CD4-positive, alpha-beta T cell (primary cell): ENCODE data around the gene OLFM2. TPM values are rescaled to one million over a fixed set of nuclear protein-coding genes. Genes with fewer than 3 reads are reported as not detected.
"Not testable (repeated sequence)": the region's sequence is repeated elsewhere in the genome, so short reads cannot be mapped to it uniquely, and the experiment has no call there.

ENCODE experiments used
- ATAC-seq: fragments of 200-7000 bp; cut with Tn5 transposase; one replicate; pipeline ENCODE4 v1.10.0; 2022; ENCODE audit warnings: mild to moderate bottlenecking; ENCODE audit not compliant: poor library complexity
- CTCF ChIA-PET: fragments of 350-600 bp; sonication (Branson Sonifier 250); formaldehyde crosslinking; loops from one replicate; lab custom pipeline; 2021; ENCODE audit warnings: antibody characterized with exemption, inconsistent platforms; lab: Charles Lee
- POLR2A ChIA-PET: fragments of 350-600 bp; sonication (Branson Sonifier 250); formaldehyde crosslinking; loops from one replicate; lab custom pipeline; 2021; ENCODE audit warnings: antibody characterized with exemption, inconsistent platforms; lab: Charles Lee
- DNase-seq, 14 experiments: peaks; one replicate each; pipeline ENCODE4 v3.0.0-alpha.2; 2013 to 2020; ENCODE audit warnings: mixed read lengths in 2 of 14
- H3K27ac ChIP-seq, 2 donors: one replicate each; pipeline versions ENCODE4 v1.5.1 to v1.7.0; 2013; ENCODE audit warnings: low read length in 2 of 2, low read depth in 1 of 2, mild to moderate bottlenecking in 1 of 2
- H3K27me3 ChIP-seq, 2 experiments: 1 replicate in 1 of 2; 2 replicates in 1 of 2; pipeline versions ENCODE4 v1.6.1 to v1.7.0; 2013; ENCODE audit warnings: low read length in 2 of 2, control low read depth in 1 of 2, mild to moderate bottlenecking in 1 of 2, moderate library complexity in 1 of 2; ENCODE audit not compliant: insufficient read depth in 2 of 2, control insufficient read depth in 1 of 2
- H3K36me3 ChIP-seq: one replicate; pipeline ENCODE4 v1.6.1; 2013; ENCODE audit warnings: low read length, control low read depth; ENCODE audit not compliant: insufficient read depth
- H3K4me1 ChIP-seq: one replicate; pipeline ENCODE4 v1.6.1; 2013; ENCODE audit warnings: low read length, control low read depth; ENCODE audit not compliant: insufficient read depth
- H3K4me3 ChIP-seq: one replicate; pipeline ENCODE4 v1.5.1; 2013; ENCODE audit warnings: mild to moderate bottlenecking, low read length, moderate library complexity
- H3K9me3 ChIP-seq, 2 experiments: 1 replicate in 1 of 2; 2 replicates in 1 of 2; pipeline versions ENCODE4 v1.6.1 to v1.7.0; 2013; ENCODE audit warnings: low read length in 2 of 2, mild to moderate bottlenecking in 2 of 2, control low read depth in 1 of 2, moderate library complexity in 1 of 2; ENCODE audit not compliant: control insufficient read depth in 1 of 2, insufficient read depth in 1 of 2
- H3K27ac Mint-ChIP-seq: one replicate; pipeline ENCODE4 v1.8.0; 2020; ENCODE audit warnings: mixed read lengths
- H3K27me3 Mint-ChIP-seq: one replicate; pipeline ENCODE4 v1.8.0; 2021; ENCODE audit warnings: mixed read lengths
- H3K36me3 Mint-ChIP-seq: one replicate; pipeline ENCODE4 v1.8.0; 2021; ENCODE audit warnings: low read depth, mixed read lengths
- H3K4me1 Mint-ChIP-seq: one replicate; pipeline ENCODE4 v1.8.0; 2021; ENCODE audit warnings: low read depth, mixed read lengths
- H3K4me3 Mint-ChIP-seq: one replicate; pipeline ENCODE4 v1.8.0; 2020; ENCODE audit warnings: mild to moderate bottlenecking, mixed read lengths
- H3K9me3 Mint-ChIP-seq: one replicate; pipeline ENCODE4 v1.8.0; 2020; ENCODE audit warnings: mixed read lengths
- CTCF ChIP-seq: fragments of 200-600 bp; IDR thresholded peaks from one replicate; pipeline ENCODE4 v1.8.0; 2022; ENCODE audit warnings: antibody characterized with exemption, mild to moderate bottlenecking
- intact Hi-C, 2 experiments: fragments of 100-400 bp; cut with DNase I in 1 of 2; cut with micrococcal nuclease in 1 of 2; formaldehyde crosslinking; loops; one replicate each; pipeline versions ENCODE4 v1.15.1 to v1.9.0; 2023 to 2025; cut with DNase I, micrococcal nuclease
- total RNA-seq, 174 experiments: library from RNA in 2 of 174; stranded (reverse) in 2 of 174; gene quantifications; one replicate each; pipeline ENCODE4 v1.2.3 and lab custom pipeline; 2021 to 2026

Gene OLFM2
- total RNA-seq, 2 experiments from 2014 or later, result 4.1 to 4.8 TPM

- Histone ChIP-seq H3K27ac (no peak overlapping the region), H3K4me1 (peaks cover 32% of the 10 kb centered on the region), H3K27me3 (peaks cover 39 to 44% of the 10 kb centered on the region in 2 experiments), H3K36me3 (no peaks in the 10 kb centered on the region), H3K4me3 (no peak overlapping the region), H3K9me3 (peaks cover 0 to 8% of the 10 kb centered on the region in 2 experiments)
- ChIA-PET CTCF (interaction anchor here (0.7 to 3.6 kb wide), 4 partner anchors 46 to 728 kb away, joined by 3 to 25 read pairs (median 3); no protein-coding TSS in a partner anchor), POLR2A (interaction anchor here (0.9 kb wide), 1 partner anchor 94 kb away, joined by 5 read pairs; no protein-coding TSS in a partner anchor)
- no peaks in the 10 kb centered on the region for H3K9me3 Mint-ChIP-seq
- no peak for ATAC-seq
- no peak overlapping the region for H3K4me3 Mint-ChIP-seq
- no peak overlapping the region for H3K27ac Mint-ChIP-seq
- no peak for TF ChIP-seq CTCF
- peaks cover 33% of the 10 kb centered on the region for H3K4me1 Mint-ChIP-seq
- no peak for DNase-seq
- H3K36me3 Mint-ChIP-seq, result no peaks in the 10 kb centered on the region
- intact Hi-C loops, result loop anchor here in 1 of 2 experiments (5.0 kb wide), 3 partner anchors 179 to 504 kb away; partner anchors contain the start of gene P2RY11
- H3K27me3 Mint-ChIP-seq, result peaks cover 64% of the 10 kb centered on the region
These were observed 3.5 kb downstream of the OLFM2 start for GRCh38 chr19:9932835-9933234.

GRCh38 chr19:9931629-9932028 is 4.7 kb downstream of the OLFM2 start:
- Histone ChIP-seq H3K9me3 (peaks cover 0 to 8% of the 10 kb centered on the region in 2 experiments), H3K4me1 (peaks cover 28% of the 10 kb centered on the region), H3K36me3 (no peaks in the 10 kb centered on the region), H3K4me3 (no peak overlapping the region), H3K27ac (no peak overlapping the region), H3K27me3 (peaks cover 29 to 35% of the 10 kb centered on the region in 2 experiments)
- no peaks in the 10 kb centered on the region for H3K9me3 Mint-ChIP-seq
- ChIA-PET POLR2A (interaction anchor here (0.6 kb wide), 1 partner anchor 53 kb away, joined by 4 read pairs; no protein-coding TSS in a partner anchor), CTCF (interaction anchor here (0.7 to 3.6 kb wide), 8 partner anchors 69 to 457 kb away, joined by 3 to 25 read pairs (median 4); partner anchors contain the start of gene PIN1)
- intact Hi-C loops, result loop anchor here (1.0 to 5.0 kb wide), 7 partner anchors 69 to 506 kb away; partner anchors contain the start of gene P2RY11 (in 1 of the 2)
- ATAC-seq (no peak), DNase-seq (no peak)
- no peaks in the 10 kb centered on the region for H3K36me3 Mint-ChIP-seq
- H3K4me3 Mint-ChIP-seq, result no peak overlapping the region
- H3K27me3 Mint-ChIP-seq, result peaks cover 53% of the 10 kb centered on the region
- no peak for TF ChIP-seq CTCF
- H3K27ac Mint-ChIP-seq, result no peak overlapping the region
- peaks cover 26% of the 10 kb centered on the region for H3K4me1 Mint-ChIP-seq

GRCh38 chr19:9923440-9923839 is 12.9 kb downstream of the OLFM2 start:
- Histone ChIP-seq H3K9me3 (peaks cover 0 to 3% of the 10 kb centered on the region in 2 experiments), H3K4me1 (no peaks in the 10 kb centered on the region), H3K4me3 (no peak overlapping the region), H3K27me3 (peaks cover 0 to 2% of the 10 kb centered on the region in 2 experiments), H3K27ac (no peak overlapping the region), H3K36me3 (no peaks in the 10 kb centered on the region)
- no peaks in the 10 kb centered on the region for H3K36me3 Mint-ChIP-seq
- TF ChIP-seq CTCF, result no peak
- H3K27ac Mint-ChIP-seq, result no peak overlapping the region
- peaks cover 17% of the 10 kb centered on the region for H3K27me3 Mint-ChIP-seq
- intact Hi-C loops, result no loop called here
- CTCF ChIA-PET, result no interaction called here
- DNase-seq (no peak), ATAC-seq (no peak)
- H3K4me3 Mint-ChIP-seq, result no peak overlapping the region
- H3K9me3 Mint-ChIP-seq, result no peaks in the 10 kb centered on the region
- POLR2A ChIA-PET, result no interaction called here
- no peaks in the 10 kb centered on the region for H3K4me1 Mint-ChIP-seq

GRCh38 chr19:9922782-9923379 is 13.4 kb downstream of the OLFM2 start:
- H3K27me3 ChIP-seq, H3K9me3 ChIP-seq, H3K36me3 Mint-ChIP-seq, H3K4me3 ChIP-seq, H3K4me3 Mint-ChIP-seq, POLR2A ChIA-PET, ATAC-seq, H3K9me3 Mint-ChIP-seq, DNase-seq, H3K4me1 ChIP-seq, H3K4me1 Mint-ChIP-seq, H3K27ac ChIP-seq, H3K27ac Mint-ChIP-seq, H3K36me3 ChIP-seq, intact Hi-C loops, CTCF ChIA-PET: not testable (repeated sequence)
- H3K27me3 Mint-ChIP-seq, result peaks cover 22% of the 10 kb centered on the region
